Activated CD8-positive, alpha-beta T cell treated with anti-CD3 and anti-CD28 coated beads for 36 hours (primary cell): ENCODE measurements around the gene ZBTB8OS. TPM values are rescaled to one million over a fixed set of nuclear protein-coding genes. Genes with fewer than 3 reads are reported as not detected.
A peak's percentile ranks its signal among the peaks of the same experiment; 100 is the strongest.

ENCODE experiments used
- ATAC-seq: fragments of 200-7000 bp; cut with Tn5 transposase; one replicate; pipeline ENCODE4 v1.10.0; 2021; ENCODE audit warnings: mild to moderate bottlenecking, moderate library complexity
- CTCF ChIA-PET: fragments of 350-600 bp; sonication (Branson Sonifier 250); formaldehyde crosslinking; loops from one replicate; lab custom pipeline; 2021; ENCODE audit warnings: antibody characterized with exemption; lab: Charles Lee
- POLR2A ChIA-PET: fragments of 350-600 bp; sonication (Branson Sonifier 250); formaldehyde crosslinking; loops from one replicate; lab custom pipeline; 2021; ENCODE audit warnings: antibody characterized with exemption; lab: Charles Lee
- DNase-seq: peaks from one replicate; pipeline ENCODE4 v3.0.0-alpha.2; 2020
- H3K27ac Mint-ChIP-seq: one replicate; pipeline ENCODE4 v1.8.0; 2021; ENCODE audit warnings: mild to moderate bottlenecking, mixed read lengths
- H3K27me3 Mint-ChIP-seq: one replicate; pipeline ENCODE4 v1.8.0; 2021; ENCODE audit warnings: mixed read lengths
- H3K36me3 Mint-ChIP-seq: one replicate; pipeline ENCODE4 v1.8.0; 2021; ENCODE audit warnings: low read depth, mixed read lengths
- H3K4me1 Mint-ChIP-seq: one replicate; pipeline ENCODE4 v1.8.0; 2021; ENCODE audit warnings: low read depth, mixed read lengths
- H3K4me3 Mint-ChIP-seq: one replicate; pipeline ENCODE4 v1.8.0; 2021; ENCODE audit warnings: mild to moderate bottlenecking, moderate library complexity, mixed read lengths
- H3K9me3 Mint-ChIP-seq: one replicate; pipeline ENCODE4 v1.8.0; 2021; ENCODE audit warnings: mixed read lengths
- CTCF ChIP-seq: fragments of 200-600 bp; IDR thresholded peaks from one replicate; pipeline ENCODE4 v1.8.0; 2022; ENCODE audit warnings: antibody characterized with exemption, mild to moderate bottlenecking
- intact Hi-C: fragments of 100-400 bp; cut with micrococcal nuclease; formaldehyde crosslinking; loops from one replicate; pipeline ENCODE4 v1.10.0; 2022
- total RNA-seq, 2 experiments: library from RNA; stranded (reverse); gene quantifications; one replicate each; pipeline ENCODE4 v1.2.3, GENCODE V29; 2021

The ZBTB8OS gene
- total RNA-seq, 2 experiments from 2014 or later, result 53.4 to 57.6 TPM

GRCh38 chr1:32665915-32666314 is 15.6 kb upstream of the ZBTB8OS start:
- ATAC-seq (no peak), DNase-seq (no peak)
- H3K9me3 Mint-ChIP-seq, result no peaks in the 10 kb centered on the region
- H3K4me1 Mint-ChIP-seq, result peaks cover 13% of the 10 kb centered on the region
- no peak overlapping the region for H3K27ac Mint-ChIP-seq
- H3K36me3 Mint-ChIP-seq, result peaks cover 49% of the 10 kb centered on the region
- no peaks in the 10 kb centered on the region for H3K27me3 Mint-ChIP-seq
- POLR2A ChIA-PET, result interaction anchor here (1.0 kb wide), 1 partner anchor 15 kb away, joined by 4 read pairs; the partner anchor contains the start of genes RBBP4 and ZBTB8OS
- CTCF ChIA-PET, result no interaction called here
- TF ChIP-seq CTCF, result no peak
- intact Hi-C loops, result no loop called here
- no peak overlapping the region for H3K4me3 Mint-ChIP-seq

- DNase-seq (no peak), ATAC-seq (no peak)
- Mint-ChIP-seq H3K36me3 (peaks cover 66% of the 10 kb centered on the region), H3K4me3 (no peak overlapping the region), H3K27me3 (no peaks in the 10 kb centered on the region), H3K4me1 (peaks cover 34% of the 10 kb centered on the region), H3K9me3 (no peaks in the 10 kb centered on the region), H3K27ac (no peak overlapping the region)
- intact Hi-C loops, result no loop called here
- ChIA-PET POLR2A (interaction anchor here (1.0 to 1.9 kb wide), 2 partner anchors 9 to 18 kb away, joined by 3 to 5 read pairs; partner anchors contain the start of gene RBBP4), CTCF (interaction anchor here (1.5 kb wide), 1 partner anchor 139 kb away, joined by 3 read pairs; no protein-coding TSS in a partner anchor)
- TF ChIP-seq CTCF, result no peak
Measured at GRCh38 chr1:32659581-32659980, 9.2 kb upstream of the ZBTB8OS start.

GRCh38 chr1:32652244-32652962 is 2.1 kb upstream of the ZBTB8OS start:
- peak overlapping the region; percentile 99 for H3K4me3 Mint-ChIP-seq
- peak overlapping the region; percentile 100 for H3K27ac Mint-ChIP-seq
- CTCF ChIA-PET, result no interaction called here
- H3K9me3 Mint-ChIP-seq, result no peaks in the 10 kb centered on the region
- ATAC-seq, result no peak
- no peaks in the 10 kb centered on the region for H3K27me3 Mint-ChIP-seq
- H3K4me1 Mint-ChIP-seq, result peaks cover 43% of the 10 kb centered on the region
- peaks cover 58% of the 10 kb centered on the region for H3K36me3 Mint-ChIP-seq
- intact Hi-C loops, result no loop called here
- no peak for DNase-seq
- POLR2A ChIA-PET, result interaction anchor here (0.6 to 3.1 kb wide), 3 partner anchors 13 to 437 kb away, joined by 3 to 17 read pairs (median 7); partner anchors contain the start of genes S100PBP and YARS1
- TF ChIP-seq CTCF, result no peak

- intact Hi-C loops, result no loop called here
- Mint-ChIP-seq H3K4me1 (peaks cover 40% of the 10 kb centered on the region), H3K27ac (peak overlapping the region; percentile 100), H3K9me3 (no peaks in the 10 kb centered on the region), H3K4me3 (peak overlapping the region; percentile 99), H3K36me3 (peaks cover 53% of the 10 kb centered on the region), H3K27me3 (no peaks in the 10 kb centered on the region)
- peak; percentile 0 for ATAC-seq
- TF ChIP-seq CTCF, result no peak
- no peak for DNase-seq
- POLR2A ChIA-PET, result interaction anchor here (0.7 to 3.1 kb wide), 15 partner anchors 8 to 257 kb away, joined by 3 to 17 read pairs (median 4); partner anchors contain the start of genes BSDC1, S100PBP and YARS1
- CTCF ChIA-PET, result interaction anchor here (0.7 to 1.7 kb wide), 3 partner anchors 54 to 131 kb away, joined by 3 to 8 read pairs (median 4); no protein-coding TSS in a partner anchor
Measured at GRCh38 chr1:32651461-32652073, 1.2 kb upstream of the ZBTB8OS start.
